RWPE2 (cell line): ENCODE results near the gene CHCHD3.

ENCODE experiments used
- ATAC-seq: fragments of 200-7000 bp; cut with Tn5 transposase; 3 replicates; pipeline ENCODE4 v1.9.1; 2021; ENCODE audit warnings: low read depth
- DNase-seq: peaks from one replicate; pipeline ENCODE4 v3.0.0-alpha.2; 2020; ENCODE audit warnings: low spot score
- H3K27ac ChIP-seq: fragments of 450-650 bp; 2 replicates; pipeline ENCODE4 v1.5.1; 2017; ENCODE audit warnings: mild to moderate bottlenecking; ENCODE audit not compliant: poor library complexity, severe bottlenecking
- H3K27me3 ChIP-seq: fragments of 250-450 bp; sonication (Bioruptor Pico); 2 replicates; pipeline ENCODE4 v1.5.1; 2021; ENCODE audit warnings: mild to moderate bottlenecking, moderate library complexity; ENCODE audit not compliant: insufficient read depth, poor library complexity, severe bottlenecking
- H3K36me3 ChIP-seq: fragments of 250-450 bp; sonication (Bioruptor Pico); 2 replicates; pipeline ENCODE4 v1.5.1; 2020; ENCODE audit warnings: low read depth, mild to moderate bottlenecking, moderate library complexity
- H3K4me1 ChIP-seq: fragments of 250-450 bp; sonication (Bioruptor Pico); 2 replicates; pipeline ENCODE4 v1.5.1; 2021; ENCODE audit warnings: mild to moderate bottlenecking, moderate library complexity; ENCODE audit not compliant: insufficient read depth, poor library complexity, severe bottlenecking
- H3K4me3 ChIP-seq: fragments of 250-450 bp; sonication (Bioruptor Pico); 2 replicates; pipeline ENCODE4 v1.5.1; 2021; ENCODE audit warnings: mild to moderate bottlenecking, moderate library complexity; ENCODE audit not compliant: severe bottlenecking
- H3K9me3 ChIP-seq: fragments of 250-450 bp; sonication (Bioruptor Pico); 2 replicates; pipeline ENCODE4 v1.5.1; 2021; ENCODE audit warnings: mild to moderate bottlenecking, moderate library complexity; ENCODE audit not compliant: severe bottlenecking
- TF ChIP-seq, protein P1 (sequence below): fragments of 450-650 bp; IDR thresholded peaks from one replicate; pipeline ENCODE4 v1.5.1; 2017; ENCODE audit warnings: mild to moderate bottlenecking, moderate library complexity; ENCODE audit not compliant: poor library complexity, severe bottlenecking

CHCHD3 gene

DNA sequence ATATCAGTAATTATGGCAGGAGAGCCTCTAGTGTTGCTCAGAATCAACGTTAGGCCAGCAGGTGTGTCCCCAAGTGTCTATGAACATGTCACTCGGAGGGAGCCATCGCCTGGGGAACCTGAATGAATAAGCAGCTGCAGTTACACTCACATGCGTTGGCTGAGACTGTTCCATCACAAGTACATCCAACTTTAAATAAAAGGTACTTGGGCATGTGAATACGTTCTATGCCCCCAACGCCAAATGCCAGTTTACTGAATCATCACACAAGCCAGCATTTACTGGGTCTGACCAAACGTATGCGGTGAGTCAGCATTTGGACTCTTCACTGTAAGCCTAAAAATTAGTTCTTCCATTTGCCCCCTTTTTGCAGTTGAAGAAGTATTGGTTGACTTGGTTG, 298.1 kb downstream of the CHCHD3 start:
- ATAC-seq = peak; percentile 97
- Histone ChIP-seq H3K36me3 (no peaks in the 10 kb centered on the region), H3K27me3 (no peaks in the 10 kb centered on the region), H3K27ac (peak overlapping the region; percentile 56), H3K4me1 (peaks cover 10% of the 10 kb centered on the region), H3K9me3 (no peaks in the 10 kb centered on the region), H3K4me3 (no peak overlapping the region)
- no peak for DNase-seq
- TF ChIP-seq, protein P1, sequence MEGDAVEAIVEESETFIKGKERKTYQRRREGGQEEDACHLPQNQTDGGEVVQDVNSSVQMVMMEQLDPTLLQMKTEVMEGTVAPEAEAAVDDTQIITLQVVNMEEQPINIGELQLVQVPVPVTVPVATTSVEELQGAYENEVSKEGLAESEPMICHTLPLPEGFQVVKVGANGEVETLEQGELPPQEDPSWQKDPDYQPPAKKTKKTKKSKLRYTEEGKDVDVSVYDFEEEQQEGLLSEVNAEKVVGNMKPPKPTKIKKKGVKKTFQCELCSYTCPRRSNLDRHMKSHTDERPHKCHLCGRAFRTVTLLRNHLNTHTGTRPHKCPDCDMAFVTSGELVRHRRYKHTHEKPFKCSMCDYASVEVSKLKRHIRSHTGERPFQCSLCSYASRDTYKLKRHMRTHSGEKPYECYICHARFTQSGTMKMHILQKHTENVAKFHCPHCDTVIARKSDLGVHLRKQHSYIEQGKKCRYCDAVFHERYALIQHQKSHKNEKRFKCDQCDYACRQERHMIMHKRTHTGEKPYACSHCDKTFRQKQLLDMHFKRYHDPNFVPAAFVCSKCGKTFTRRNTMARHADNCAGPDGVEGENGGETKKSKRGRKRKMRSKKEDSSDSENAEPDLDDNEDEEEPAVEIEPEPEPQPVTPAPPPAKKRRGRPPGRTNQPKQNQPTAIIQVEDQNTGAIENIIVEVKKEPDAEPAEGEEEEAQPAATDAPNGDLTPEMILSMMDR = no peak

DNA sequence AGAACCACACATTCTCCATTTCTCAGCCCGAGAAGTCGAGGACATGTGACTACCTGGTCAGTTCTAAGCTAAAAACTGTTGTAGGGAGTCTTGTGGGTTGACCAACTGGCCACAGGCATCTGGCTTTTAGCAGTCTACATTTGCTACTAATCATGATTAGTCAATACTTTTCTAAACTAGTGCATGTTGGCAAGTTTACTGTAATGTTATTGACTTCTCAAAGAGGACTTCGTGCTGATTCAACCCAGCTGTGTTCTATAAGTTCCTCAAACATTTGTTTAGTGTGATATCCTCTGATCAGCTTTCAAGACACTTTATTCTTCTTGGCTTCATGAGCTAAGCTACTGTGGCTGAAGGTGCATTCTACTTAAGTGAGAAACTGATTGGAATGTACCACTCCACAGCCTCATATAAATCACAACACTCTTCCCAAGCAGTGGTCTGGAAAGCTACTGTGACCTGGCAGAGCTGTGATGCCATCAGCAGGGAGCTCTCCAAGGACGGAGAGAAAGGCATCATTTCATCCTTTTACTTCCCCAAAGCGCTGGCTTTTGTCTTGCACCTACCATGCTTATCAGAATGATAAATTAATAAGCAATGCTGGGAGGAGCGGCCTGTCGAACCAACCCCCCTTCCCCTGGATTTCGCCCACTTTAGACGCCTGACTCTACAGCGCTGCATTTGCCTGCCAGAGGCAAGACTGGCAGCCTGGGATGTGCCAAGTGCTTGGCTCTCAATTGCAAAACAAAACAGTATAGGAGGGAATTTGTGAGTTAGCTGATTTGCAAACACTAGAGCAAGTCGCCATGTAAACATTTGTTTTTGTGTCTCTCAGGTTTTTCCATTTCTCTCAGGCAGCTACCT, 298.9 kb downstream of the CHCHD3 start:
- TF ChIP-seq, protein P1 = no peak
- Histone ChIP-seq H3K4me3 (no peak overlapping the region), H3K27me3 (no peaks in the 10 kb centered on the region), H3K4me1 (peaks cover 10% of the 10 kb centered on the region), H3K36me3 (no peaks in the 10 kb centered on the region), H3K27ac (peak overlapping the region; percentile 56), H3K9me3 (no peaks in the 10 kb centered on the region)
- ATAC-seq (no peak), DNase-seq (no peak)

DNA sequence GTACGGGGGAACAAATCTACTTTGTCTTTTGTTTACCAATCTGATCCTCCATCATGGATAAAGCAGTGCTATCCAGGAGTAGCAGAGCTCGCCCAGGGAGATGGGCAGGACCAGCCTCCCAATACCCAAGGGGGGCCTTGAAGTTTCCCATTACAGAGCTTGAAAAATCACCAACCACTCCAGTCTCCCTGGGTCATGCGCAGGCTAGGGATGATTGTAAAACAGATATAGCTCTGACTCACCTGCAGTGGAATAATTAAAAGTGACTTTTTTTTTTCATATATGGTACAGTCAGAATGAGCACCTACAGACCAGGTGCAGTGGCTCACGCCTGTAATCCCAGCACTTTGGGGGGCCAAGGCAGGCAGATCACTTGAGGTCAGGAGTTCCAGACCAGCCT, 301.1 kb downstream of the CHCHD3 start:
- Histone ChIP-seq H3K9me3 (no peaks in the 10 kb centered on the region), H3K27me3 (no peaks in the 10 kb centered on the region), H3K4me3 (no peak overlapping the region), H3K4me1 (peaks cover 10% of the 10 kb centered on the region), H3K36me3 (no peaks in the 10 kb centered on the region), H3K27ac (no peak overlapping the region)
- DNase-seq = no peak
- TF ChIP-seq, protein P1 = no peak
- ATAC-seq = no peak

DNA sequence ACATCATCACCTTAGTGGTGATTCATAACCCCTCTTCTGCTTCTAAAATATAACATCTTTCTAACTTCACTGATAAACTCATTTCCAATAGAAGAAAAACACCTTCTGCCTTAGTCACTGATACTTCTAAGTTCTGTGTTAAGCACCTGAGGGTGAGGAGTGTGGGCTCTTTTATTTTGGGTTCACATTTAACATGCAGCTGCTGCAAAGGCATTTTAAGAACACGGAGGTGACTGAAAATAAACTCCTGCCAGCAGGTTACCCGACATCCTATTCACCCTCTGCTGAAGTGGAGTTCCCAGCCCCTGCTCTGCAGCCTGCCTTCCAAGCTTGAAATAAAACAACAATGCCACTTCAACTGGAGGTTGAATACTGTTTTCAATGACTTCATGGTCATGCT, 302.7 kb downstream of the CHCHD3 start:
- no peaks in the 10 kb centered on the region for H3K27me3 ChIP-seq
- DNase-seq = no peak
- no peak overlapping the region for H3K4me3 ChIP-seq
- H3K4me1 ChIP-seq = peaks cover 7% of the 10 kb centered on the region
- H3K9me3 ChIP-seq = no peaks in the 10 kb centered on the region
- no peak overlapping the region for H3K27ac ChIP-seq
- H3K36me3 ChIP-seq = no peaks in the 10 kb centered on the region
- TF ChIP-seq, protein P1 = no peak
- no peak for ATAC-seq

DNA sequence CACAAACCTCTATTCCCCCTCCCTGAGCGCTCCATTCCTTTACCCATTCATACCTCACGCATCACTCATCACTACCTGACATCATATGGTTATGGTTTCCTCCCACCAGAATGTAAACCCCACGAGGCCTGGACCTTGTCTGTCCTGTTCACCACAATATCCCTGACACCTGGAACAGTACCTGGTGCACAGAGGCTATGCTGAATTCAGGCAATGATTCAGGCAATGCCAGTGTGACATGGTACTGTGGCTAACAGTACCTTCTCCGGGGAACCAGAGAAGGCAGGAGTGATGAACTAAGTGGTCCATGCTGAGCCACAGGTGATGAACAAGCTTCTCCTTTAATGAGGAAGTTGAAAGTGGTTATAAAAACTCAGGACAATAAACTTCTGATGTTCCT, 303.1 kb downstream of the CHCHD3 start:
- no peak overlapping the region for H3K4me3 ChIP-seq
- H3K4me1 ChIP-seq = peaks cover 4% of the 10 kb centered on the region
- H3K27ac ChIP-seq = no peak overlapping the region
- no peaks in the 10 kb centered on the region for H3K27me3 ChIP-seq
- H3K36me3 ChIP-seq = no peaks in the 10 kb centered on the region
- DNase-seq = no peak
- peak; percentile 31; the same call in 1 of the 3 replicates for ATAC-seq
- H3K9me3 ChIP-seq = no peaks in the 10 kb centered on the region
- TF ChIP-seq, protein P1 = no peak
